LNCAP (cell line): ENCODE data around the gene ARL4A.

Experiments
- TF ChIP-seq, protein P1 (sequence below): fragments of 450-650 bp; IDR thresholded peaks from 2 replicates; pipeline ENCODE4 v1.5.1; 2017; ENCODE audit warnings: mild to moderate bottlenecking

ARL4A gene

DNA sequence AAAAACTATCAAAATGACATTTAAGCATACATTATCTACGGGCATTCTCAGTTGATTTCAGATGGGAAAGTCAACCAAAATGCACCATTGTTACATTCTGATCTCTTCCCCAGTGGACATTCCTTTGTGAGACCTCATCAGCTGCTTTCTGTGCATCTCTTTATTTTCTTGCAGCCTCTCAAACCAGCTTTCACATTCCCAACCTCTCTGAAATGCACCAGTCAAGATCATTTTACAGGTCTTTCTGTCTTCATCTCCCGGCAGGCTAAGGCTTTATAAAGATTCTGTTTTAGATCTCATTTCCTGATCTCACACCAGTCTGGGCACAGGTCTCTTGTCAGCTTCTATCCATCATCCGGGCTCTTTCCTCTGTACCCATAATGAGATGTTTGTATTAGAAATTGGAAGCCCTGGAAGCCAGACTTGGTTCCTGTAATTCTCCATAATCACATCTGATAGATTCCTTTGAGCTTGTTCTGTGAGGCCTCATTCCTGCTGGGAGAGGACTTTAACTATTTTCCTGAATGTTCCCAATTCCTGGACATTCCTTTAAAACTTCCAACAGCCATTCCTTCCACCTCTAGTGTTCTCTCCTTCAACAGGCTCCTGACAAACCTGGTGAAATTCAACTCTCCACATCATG, 44.3 kb upstream of the ARL4A start:
- TF ChIP-seq, protein P1, sequence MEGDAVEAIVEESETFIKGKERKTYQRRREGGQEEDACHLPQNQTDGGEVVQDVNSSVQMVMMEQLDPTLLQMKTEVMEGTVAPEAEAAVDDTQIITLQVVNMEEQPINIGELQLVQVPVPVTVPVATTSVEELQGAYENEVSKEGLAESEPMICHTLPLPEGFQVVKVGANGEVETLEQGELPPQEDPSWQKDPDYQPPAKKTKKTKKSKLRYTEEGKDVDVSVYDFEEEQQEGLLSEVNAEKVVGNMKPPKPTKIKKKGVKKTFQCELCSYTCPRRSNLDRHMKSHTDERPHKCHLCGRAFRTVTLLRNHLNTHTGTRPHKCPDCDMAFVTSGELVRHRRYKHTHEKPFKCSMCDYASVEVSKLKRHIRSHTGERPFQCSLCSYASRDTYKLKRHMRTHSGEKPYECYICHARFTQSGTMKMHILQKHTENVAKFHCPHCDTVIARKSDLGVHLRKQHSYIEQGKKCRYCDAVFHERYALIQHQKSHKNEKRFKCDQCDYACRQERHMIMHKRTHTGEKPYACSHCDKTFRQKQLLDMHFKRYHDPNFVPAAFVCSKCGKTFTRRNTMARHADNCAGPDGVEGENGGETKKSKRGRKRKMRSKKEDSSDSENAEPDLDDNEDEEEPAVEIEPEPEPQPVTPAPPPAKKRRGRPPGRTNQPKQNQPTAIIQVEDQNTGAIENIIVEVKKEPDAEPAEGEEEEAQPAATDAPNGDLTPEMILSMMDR, result no peak

DNA sequence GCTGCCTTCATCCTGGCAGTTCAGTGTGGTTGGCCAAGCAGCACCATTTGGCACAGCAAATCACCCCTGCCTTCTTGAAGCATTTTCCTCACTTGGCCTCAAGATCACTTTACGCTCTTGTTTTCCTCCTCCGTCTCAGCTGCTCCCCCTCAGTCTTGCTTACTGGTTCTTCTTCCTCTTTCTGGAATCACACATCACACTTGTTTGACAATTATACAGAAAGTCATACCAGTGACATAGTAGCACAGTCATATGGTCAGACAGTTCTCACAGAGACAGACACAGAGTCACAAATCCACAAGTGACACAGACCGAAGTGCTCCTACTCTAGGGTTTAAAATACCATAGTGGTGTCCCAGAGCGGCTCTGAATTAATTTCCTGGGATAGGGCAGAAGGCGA, 43.8 kb upstream of the ARL4A start:
- TF ChIP-seq, protein P1, result no peak

- TF ChIP-seq, protein P1, result no peak
Observed at GRCh38 chr7:12646139-12646538, 41.3 kb upstream of the ARL4A start.

GRCh38 chr7:12647364-12648219, 39.8 kb upstream of the ARL4A start:
- TF ChIP-seq, protein P1, result no peak

DNA sequence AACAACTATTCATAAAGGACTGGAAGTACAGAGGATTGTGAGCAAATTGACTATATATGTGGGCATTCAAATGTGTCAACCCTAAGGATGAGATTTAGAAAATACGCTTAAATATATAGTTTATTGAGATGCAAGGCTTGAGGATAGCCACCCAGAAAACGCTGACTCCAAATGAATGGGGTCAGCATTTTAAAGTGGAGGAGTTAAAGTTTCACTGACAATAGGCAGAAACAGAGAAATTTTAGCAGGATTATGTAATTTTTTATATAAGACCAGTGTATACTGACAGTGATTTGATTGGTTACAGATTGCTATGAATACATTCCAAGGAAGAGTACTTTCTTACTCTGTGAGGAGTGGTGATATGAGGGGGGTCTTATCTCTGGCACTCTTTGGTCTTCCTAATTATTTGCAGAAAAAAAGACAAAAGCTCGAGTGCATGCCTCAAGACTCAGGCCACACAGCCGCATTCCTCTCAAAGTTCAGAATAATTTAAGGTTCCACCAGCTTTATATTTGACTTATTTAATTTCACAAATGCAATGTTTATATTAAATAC, 38.6 kb upstream of the ARL4A start:
- TF ChIP-seq, protein P1, result no peak

GRCh38 chr7:12649348-12649747, 38.1 kb upstream of the ARL4A start:
- TF ChIP-seq, protein P1, result no peak

- TF ChIP-seq, protein P1, result no peak
Observed at GRCh38 chr7:12650080-12650479, 37.4 kb upstream of the ARL4A start.
